Neuronal stem cell (in vitro differentiated cells): Measurements from ENCODE around the gene PRKN.

ENCODE experiments used
- DNase-seq: peaks from one replicate; pipeline ENCODE4 v3.0.0-alpha.2; 2013; ENCODE audit warnings: low spot score
- H2AFZ ChIP-seq: one replicate; pipeline ENCODE4 v1.6.1; 2013; ENCODE audit warnings: mild to moderate bottlenecking, low read length, inconsistent platforms
- H2AK5ac ChIP-seq: 2 replicates; pipeline ENCODE4 v1.6.1; 2013; ENCODE audit warnings: low read depth, mild to moderate bottlenecking, inconsistent platforms, low read length, moderate library complexity, mixed read lengths
- H2BK120ac ChIP-seq: 2 replicates; pipeline ENCODE4 v1.6.1; 2013; ENCODE audit warnings: low read depth, mild to moderate bottlenecking, inconsistent platforms, low read length, moderate library complexity, mixed read lengths
- H2BK12ac ChIP-seq: one replicate; pipeline ENCODE4 v1.6.1; 2013; ENCODE audit warnings: low read length, inconsistent platforms
- H2BK15ac ChIP-seq: 2 replicates; pipeline ENCODE4 v1.6.1; 2013; ENCODE audit warnings: mild to moderate bottlenecking, low read length, inconsistent platforms, mixed read lengths
- H2BK5ac ChIP-seq: one replicate; pipeline ENCODE4 v1.6.1; 2013; ENCODE audit warnings: inconsistent platforms, mild to moderate bottlenecking, low read length, moderate library complexity
- H3K14ac ChIP-seq: one replicate; pipeline ENCODE4 v1.6.1; 2013; ENCODE audit warnings: low read length, inconsistent platforms
- H3K18ac ChIP-seq: 2 replicates; pipeline ENCODE4 v1.6.1; 2013; ENCODE audit warnings: low read length, inconsistent platforms
- H3K23ac ChIP-seq: 2 replicates; pipeline ENCODE4 v1.6.1; 2013; ENCODE audit warnings: low read depth, mild to moderate bottlenecking, mixed read lengths, low read length, inconsistent platforms; ENCODE audit not compliant: poor library complexity
- H3K27ac ChIP-seq: replicated peaks from 3 replicates; pipeline ENCODE4 v1.5.1; 2013; ENCODE audit warnings: low read length, inconsistent platforms
- H3K27me3 ChIP-seq, 3 experiments: 2 replicates each; pipeline ENCODE4 v1.6.1; 2013; ENCODE audit warnings: low read length in 3 of 3, mild to moderate bottlenecking in 2 of 3, inconsistent platforms in 1 of 3, low read depth in 1 of 3, mixed read lengths in 1 of 3, moderate library complexity in 1 of 3; ENCODE audit not compliant: control insufficient read depth in 3 of 3, insufficient read depth in 3 of 3
- H3K36me3 ChIP-seq, 2 donors: replicated peaks in 1 of 2; 2 replicates each; pipeline ENCODE4 v1.6.1; 2013; ENCODE audit warnings: low read length in 2 of 2; ENCODE audit not compliant: control insufficient read depth in 2 of 2, insufficient read depth in 2 of 2
- H3K4ac ChIP-seq: 2 replicates; pipeline ENCODE4 v1.6.1; 2013; ENCODE audit warnings: inconsistent platforms, mild to moderate bottlenecking, low read length, moderate library complexity
- H3K4me1 ChIP-seq, 2 donors: 1 replicate in 1 of 2; 2 replicates in 1 of 2; pipeline ENCODE4 v1.6.1; 2013; ENCODE audit warnings: low read length in 2 of 2, low read depth in 1 of 2; ENCODE audit not compliant: control insufficient read depth in 2 of 2, insufficient read depth in 1 of 2
- H3K4me2 ChIP-seq: one replicate; pipeline ENCODE4 v1.6.1; 2013; ENCODE audit warnings: mild to moderate bottlenecking, low read length, inconsistent platforms; ENCODE audit not compliant: insufficient read depth, poor library complexity, severe bottlenecking
- H3K4me3 ChIP-seq, 2 donors: 2 replicates each; pipeline ENCODE4 v1.5.1; 2013; ENCODE audit warnings: low read length in 2 of 2, mild to moderate bottlenecking in 2 of 2, inconsistent platforms in 1 of 2, moderate library complexity in 1 of 2
- H3K79me1 ChIP-seq: one replicate; pipeline ENCODE4 v1.6.1; 2013; ENCODE audit warnings: low read depth, mild to moderate bottlenecking, inconsistent platforms, low read length, moderate library complexity
- H3K9ac ChIP-seq: one replicate; pipeline ENCODE4 v1.6.1; 2013; ENCODE audit warnings: mild to moderate bottlenecking, low read depth, low read length, inconsistent platforms; ENCODE audit not compliant: poor library complexity
- H3K9me3 ChIP-seq, 2 donors: replicated peaks in 1 of 2; 2 replicates each; pipeline versions ENCODE3 to v1.6.1; 2013; ENCODE audit warnings: low read length in 2 of 2, mild to moderate bottlenecking in 2 of 2, inconsistent platforms in 1 of 2, low read depth in 1 of 2, mixed read lengths in 1 of 2, moderate library complexity in 1 of 2; ENCODE audit not compliant: control insufficient read depth in 2 of 2, insufficient read depth in 1 of 2
- H4K8ac ChIP-seq: one replicate; pipeline ENCODE4 v1.6.1; 2013; ENCODE audit warnings: low read depth, mild to moderate bottlenecking, inconsistent platforms, low read length, moderate library complexity
- H4K91ac ChIP-seq: one replicate; pipeline ENCODE4 v1.6.1; 2013; ENCODE audit warnings: low read length, low read depth, mild to moderate bottlenecking, inconsistent platforms; ENCODE audit not compliant: poor library complexity
- WGBS, 2 donors: extraction: QIAGEN DNeasy Blood & Tissue Kit; methylation state at CpG; one replicate each; pipeline ENCODE4 v1.1.7; 2013; ENCODE audit warnings: missing lambda C conversion rate in 2 of 2, mixed read lengths in 1 of 2; ENCODE audit not compliant: insufficient read length in 2 of 2, insufficient replicate concordance in 1 of 2; ENCODE audit errors: extremely low coverage in 2 of 2; 5-methylcytosine and 5-hydroxymethylcytosine counted together

The PRKN gene

DNA sequence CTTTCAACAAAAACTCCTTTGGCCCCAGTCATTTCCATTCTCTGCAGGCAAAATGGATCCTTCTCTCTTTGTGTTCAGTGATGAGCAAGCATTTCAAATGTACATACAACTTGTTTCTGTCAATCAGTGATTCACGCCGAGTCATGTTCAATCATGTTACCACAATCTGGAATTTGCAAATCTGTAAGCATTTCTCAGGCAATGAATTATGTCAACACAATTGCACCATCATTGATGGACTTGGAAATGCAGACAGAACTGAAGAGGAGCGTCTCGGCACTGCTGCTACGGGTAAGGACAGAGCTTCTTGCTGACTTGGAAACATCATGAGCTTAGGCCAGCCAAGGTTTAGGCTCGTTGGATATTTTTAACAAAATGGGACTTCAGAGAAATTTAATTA is 1320.9 kb downstream of the PRKN start:
- no peak overlapping the region for H2BK15ac ChIP-seq
- no peak overlapping the region for H2AK5ac ChIP-seq
- H3K27me3 ChIP-seq = no peaks in the 10 kb centered on the region
- no peak overlapping the region for H3K14ac ChIP-seq
- no peaks in the 10 kb centered on the region for H3K79me1 ChIP-seq
- H3K4ac ChIP-seq = no peak overlapping the region
- no peak overlapping the region for H3K4me2 ChIP-seq
- no peak overlapping the region for H3K18ac ChIP-seq
- no peak overlapping the region for H3K9ac ChIP-seq
- H3K27ac ChIP-seq = no peak overlapping the region
- no peak overlapping the region for H2BK120ac ChIP-seq
- no peak overlapping the region for H4K91ac ChIP-seq
- no peak overlapping the region for H2BK5ac ChIP-seq
- no peak for DNase-seq
- H3K4me1 ChIP-seq = peaks cover 5 to 8% of the 10 kb centered on the region in 2 donors
- no CpG with 5 or more reads among the region's 6 CpGs for WGBS, 2 donors
- no peak overlapping the region for H4K8ac ChIP-seq
- no peak overlapping the region for H3K4me3 ChIP-seq
- H3K23ac ChIP-seq = no peak overlapping the region
- H2BK12ac ChIP-seq = no peak overlapping the region
- peaks cover 9 to 13% of the 10 kb centered on the region in 2 donors for H3K9me3 ChIP-seq
- no peaks in the 10 kb centered on the region for H3K36me3 ChIP-seq
- no peak overlapping the region for H2AFZ ChIP-seq

- no peak overlapping the region for H3K4me3 ChIP-seq
- H3K14ac ChIP-seq = no peak overlapping the region
- WGBS, 2 donors = no CpG with 5 or more reads among the region's 4 CpGs
- no peak overlapping the region for H2BK120ac ChIP-seq
- no peak overlapping the region for H2BK5ac ChIP-seq
- H2AK5ac ChIP-seq = no peak overlapping the region
- no peaks in the 10 kb centered on the region for H3K79me1 ChIP-seq
- H3K18ac ChIP-seq = no peak overlapping the region
- no peak for DNase-seq
- no peak overlapping the region for H4K91ac ChIP-seq
- no peak overlapping the region for H3K27ac ChIP-seq
- no peak overlapping the region for H2BK12ac ChIP-seq
- no peaks in the 10 kb centered on the region for H3K36me3 ChIP-seq
- H4K8ac ChIP-seq = no peak overlapping the region
- H3K4me1 ChIP-seq = peaks cover 5 to 8% of the 10 kb centered on the region in 2 donors
- H3K4ac ChIP-seq = no peak overlapping the region
- H3K9me3 ChIP-seq = peaks cover 5 to 8% of the 10 kb centered on the region in 2 donors
- H3K4me2 ChIP-seq = no peak overlapping the region
- H3K27me3 ChIP-seq = no peaks in the 10 kb centered on the region
- H2BK15ac ChIP-seq = no peak overlapping the region
- no peak overlapping the region for H2AFZ ChIP-seq
- no peak overlapping the region for H3K23ac ChIP-seq
- H3K9ac ChIP-seq = no peak overlapping the region
Measured at GRCh38 chr6:161405418-161405817, 1322.1 kb downstream of the PRKN start.

- Histone ChIP-seq H2AFZ (no peak overlapping the region), H3K9ac (no peak overlapping the region), H3K14ac (no peak overlapping the region), H3K4me2 (no peak overlapping the region), H3K9me3 (peaks cover 10 to 15% of the 10 kb centered on the region in 2 donors), H4K8ac (no peak overlapping the region), H3K4me1 (peaks cover 3 to 8% of the 10 kb centered on the region in 2 donors), H2BK120ac (no peak overlapping the region), H3K18ac (no peak overlapping the region), H3K27me3 (no peaks in the 10 kb centered on the region), H3K27ac (no peak overlapping the region), H3K79me1 (no peaks in the 10 kb centered on the region), H3K23ac (no peak overlapping the region), H3K4ac (no peak overlapping the region), H3K36me3 (no peaks in the 10 kb centered on the region), H2BK15ac (no peak overlapping the region), H2AK5ac (no peak overlapping the region), H3K4me3 (no peak overlapping the region), H4K91ac (no peak overlapping the region), H2BK12ac (no peak overlapping the region), H2BK5ac (no peak overlapping the region)
- DNase-seq = no peak
- no CpG with 5 or more reads among the region's 1 CpG for WGBS, 2 donors
Measured at GRCh38 chr6:161403717-161404116, 1323.8 kb downstream of the PRKN start.

DNA sequence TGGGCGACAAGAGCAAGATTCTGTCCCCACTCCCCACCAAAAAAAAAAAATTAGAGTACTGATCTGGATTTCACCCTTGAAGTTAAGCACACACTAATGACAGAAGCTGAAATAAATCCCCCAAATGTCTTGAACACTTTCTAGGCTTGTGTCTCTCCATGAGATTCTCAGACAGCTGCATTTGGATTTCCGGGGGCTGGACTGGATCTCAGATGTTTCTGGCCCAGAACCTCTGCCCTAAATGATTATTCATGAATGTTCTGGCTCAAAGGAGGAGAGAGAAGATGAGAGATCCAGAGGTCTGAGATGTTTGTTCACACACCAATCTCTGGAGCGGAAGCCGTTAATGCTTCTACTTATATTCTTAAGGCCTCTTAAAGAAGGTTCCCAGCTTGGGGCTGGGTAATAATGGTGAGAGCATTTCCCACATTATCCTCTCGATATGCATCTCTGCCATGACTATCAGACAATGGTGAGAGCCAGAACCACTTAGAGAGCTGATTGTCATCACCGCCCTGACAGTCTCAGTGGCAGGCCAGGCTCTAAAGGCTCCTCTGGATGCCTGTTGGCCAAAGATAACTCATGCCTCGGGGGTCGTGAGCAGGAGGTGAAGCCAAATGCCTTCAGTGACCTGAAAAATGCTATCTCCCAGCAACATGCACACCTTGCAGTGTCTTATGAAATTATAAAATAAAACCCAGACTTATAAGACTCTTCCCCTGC is 1325.8 kb downstream of the PRKN start:
- Histone ChIP-seq H3K4me1 (no peaks in the 10 kb centered on the region), H2BK5ac (no peak overlapping the region), H3K18ac (no peak overlapping the region), H4K8ac (no peak overlapping the region), H3K14ac (no peak overlapping the region), H3K9ac (no peak overlapping the region), H3K79me1 (no peaks in the 10 kb centered on the region), H2AFZ (no peak overlapping the region), H3K36me3 (no peaks in the 10 kb centered on the region), H4K91ac (no peak overlapping the region), H3K4ac (no peak overlapping the region), H3K23ac (no peak overlapping the region), H3K4me2 (no peak overlapping the region), H2BK120ac (no peak overlapping the region), H2BK15ac (no peak overlapping the region), H3K27ac (no peak overlapping the region), H2BK12ac (no peak overlapping the region), H3K4me3 (no peak overlapping the region), H3K9me3 (peaks cover 13 to 19% of the 10 kb centered on the region in 2 donors), H2AK5ac (no peak overlapping the region), H3K27me3 (no peaks in the 10 kb centered on the region)
- no CpG with 5 or more reads among the region's 8 CpGs for WGBS, 2 donors
- DNase-seq = no peak
